Hippocampal formation (tissue), 2 donors: ENCODE data around the gene TNFRSF6B.
A peak's percentile ranks its signal among the peaks of the same experiment; 100 is the strongest.
"Not testable (repeated sequence)": the region's sequence is repeated elsewhere in the genome, so short reads cannot be mapped to it uniquely, and the experiment has no call there.

ENCODE experiments used
- DNase-seq, 2 donors: peaks; one replicate each; lab custom pipeline; 2025; lab: John Stamatoyannopoulos, UW

TNFRSF6B gene

GRCh38 chr20:63696628-63697356 lies at the start of gene TNFRSF6B:
TSS of gene TNFRSF6B (plus strand) at chr20:63696652. CDS start at chr20:63696768, 116 bp downstream.
- DNase-seq = no peak

DNA sequence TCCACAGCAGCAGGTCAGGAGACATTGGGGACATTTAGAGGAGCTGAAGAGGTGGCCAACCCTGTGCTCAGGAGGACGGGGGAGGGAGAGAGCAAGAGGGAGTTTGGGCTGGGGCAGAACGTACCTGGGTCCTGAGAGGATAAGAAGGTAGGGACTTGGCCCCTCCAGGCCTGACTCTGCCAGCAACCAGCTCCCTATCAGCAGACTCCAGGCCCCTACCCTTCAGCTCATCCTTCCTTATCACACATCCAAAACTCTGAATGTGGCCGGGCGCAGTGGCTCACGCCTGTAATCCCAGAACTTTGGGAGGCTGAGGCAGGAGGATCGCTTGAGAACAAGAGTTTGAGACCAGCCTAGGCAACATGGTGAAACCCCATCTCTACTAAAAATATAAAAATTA lies 48.3 kb upstream of the TNFRSF6B start:
- no peak for DNase-seq

DNA sequence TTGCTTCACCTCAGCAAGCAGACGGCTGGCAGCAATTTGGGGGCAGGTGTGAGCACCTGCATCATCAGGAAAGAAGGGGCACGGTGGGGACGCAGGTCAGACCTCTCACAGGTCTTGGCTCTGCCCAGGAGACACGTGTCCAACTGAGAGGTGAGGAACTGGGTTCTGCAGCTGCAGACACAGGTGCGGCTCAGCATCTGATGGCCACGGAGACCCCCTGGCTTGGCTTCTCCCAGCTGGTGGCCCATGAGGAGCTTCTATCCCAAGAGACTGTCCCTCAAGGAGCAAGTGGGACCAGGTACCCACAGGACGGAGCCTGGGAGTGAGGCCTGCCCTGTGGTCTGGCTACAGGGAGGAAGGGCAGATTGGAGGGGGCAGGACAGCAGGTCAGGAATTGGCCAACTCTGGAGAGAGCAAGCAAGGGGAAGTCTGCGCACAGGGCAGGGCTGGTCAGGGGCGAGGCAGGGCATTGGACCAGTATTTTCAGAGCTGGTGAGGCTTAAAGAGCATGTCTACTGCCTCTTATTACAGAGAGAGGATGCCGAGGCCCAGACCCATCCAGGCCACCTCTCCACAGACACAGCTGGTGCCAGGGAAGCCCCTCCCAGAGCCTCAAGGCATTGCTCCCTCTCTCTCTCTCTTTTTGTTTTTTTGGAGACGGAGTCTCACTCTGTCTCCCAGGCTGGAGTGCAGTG lies 47.4 kb upstream of the TNFRSF6B start:
- DNase-seq = no peak

DNA sequence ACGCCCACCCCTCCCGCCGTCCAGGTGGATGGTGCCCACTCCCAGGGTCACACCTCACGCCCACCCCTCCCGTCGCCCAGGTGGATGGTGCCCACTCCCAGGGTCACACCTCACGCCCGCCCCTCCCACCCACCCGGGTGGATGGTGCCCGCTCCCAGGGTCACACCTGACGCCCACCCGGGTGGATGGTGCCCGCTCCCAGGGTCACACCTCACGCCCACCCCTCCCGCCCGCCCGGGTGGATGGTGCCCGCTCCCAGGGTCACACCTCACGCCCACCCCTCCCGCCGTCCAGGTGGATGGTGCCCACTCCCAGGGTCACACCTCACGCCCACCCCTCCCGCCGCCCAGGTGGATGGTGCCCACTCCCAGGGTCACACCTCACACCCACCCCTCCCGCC lies 46.0 kb upstream of the TNFRSF6B start:
- not testable (repeated sequence) for DNase-seq

- no peak for DNase-seq
Observed at GRCh38 chr20:63651942-63652191, 44.6 kb upstream of the TNFRSF6B start.

GRCh38 chr20:63652192-63652980 lies 44.1 kb upstream of the TNFRSF6B start:
- DNase-seq = no peak

- DNase-seq = peak; percentile 83 to 85
Observed at GRCh38 chr20:63653041-63653973, 43.1 kb upstream of the TNFRSF6B start, which contains the start of gene STMN3. TSS of gene STMN3 (minus strand) at chr20:63653424. CDS start at chr20:63653345, 79 bp downstream.

GRCh38 chr20:63653974-63654668 lies 42.3 kb upstream of the TNFRSF6B start:
- DNase-seq = no peak

GRCh38 chr20:63655249-63655648 lies 41.2 kb upstream of the TNFRSF6B start:
- no peak for DNase-seq

DNA sequence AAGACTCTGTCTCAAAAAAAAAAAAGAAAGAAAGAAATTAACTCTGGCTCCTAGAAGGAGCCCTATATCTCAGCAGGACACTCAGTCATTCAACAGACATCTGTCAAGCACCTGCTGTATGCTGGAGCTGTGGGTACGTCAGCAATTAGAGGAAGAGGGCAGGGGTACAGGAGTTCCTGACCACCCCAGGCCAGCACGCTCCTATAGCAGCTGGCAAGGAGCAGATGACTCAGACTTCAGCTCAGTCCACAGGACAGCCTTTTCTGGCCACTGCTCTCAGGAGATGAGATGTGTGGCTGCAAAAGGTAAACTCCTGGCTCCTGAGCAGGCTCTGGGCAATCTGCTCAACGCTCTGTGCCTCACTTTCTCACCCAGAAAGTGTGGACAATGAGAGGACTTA lies 40.0 kb upstream of the TNFRSF6B start:
- DNase-seq = no peak

- no peak for DNase-seq
Observed at GRCh38 chr20:63657260-63657936, 39.1 kb upstream of the TNFRSF6B start.

GRCh38 chr20:63657937-63658748 lies 38.3 kb upstream of the TNFRSF6B start, which contains the start of gene RTEL1:
TSS of gene RTEL1 (plus strand) at chr20:63658312. CDS start at chr20:63659403, 1,091 bp downstream.
- DNase-seq = peak; percentile 85 to 97

GRCh38 chr20:63658749-63659187 lies 37.7 kb upstream of the TNFRSF6B start:
- no peak for DNase-seq

GRCh38 chr20:63659370-63659769 lies 37.1 kb upstream of the TNFRSF6B start:
- no peak for DNase-seq

GRCh38 chr20:63660174-63660573 lies 36.3 kb upstream of the TNFRSF6B start:
- not testable (repeated sequence) for DNase-seq

DNA sequence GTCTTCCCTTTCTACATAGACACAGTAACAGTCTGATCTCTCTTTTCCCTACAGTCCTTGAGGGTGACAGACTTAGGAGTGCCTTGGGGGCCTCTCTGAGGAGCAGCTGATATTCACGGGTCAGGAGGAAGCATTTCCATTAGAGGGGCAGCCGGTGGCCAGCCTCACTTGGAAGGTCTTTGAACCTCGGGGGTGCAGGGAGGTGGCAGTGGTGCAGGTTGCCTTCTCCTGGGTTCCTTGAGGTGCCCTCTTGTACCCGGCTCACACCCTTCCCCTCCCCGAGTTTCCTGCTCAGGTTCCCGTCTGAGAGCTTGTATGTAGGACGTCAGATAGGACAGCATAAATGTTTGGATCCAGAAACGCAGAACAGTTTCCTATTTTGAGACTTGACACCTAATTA lies 35.8 kb upstream of the TNFRSF6B start:
- no peak for DNase-seq

GRCh38 chr20:63661108-63661507 lies 35.3 kb upstream of the TNFRSF6B start:
- no peak for DNase-seq

- no peak for DNase-seq
Observed at GRCh38 chr20:63661959-63662812, 34.3 kb upstream of the TNFRSF6B start.
